Kidney epithelial cell (primary cell): ENCODE data around the gene ADGRL4. TPM values are rescaled to one million over a fixed set of nuclear protein-coding genes. Genes with fewer than 3 reads are reported as not detected.

ENCODE experiments used
- DNase-seq: peaks from one replicate; pipeline ENCODE4 v3.0.0-alpha.2; 2010; ENCODE audit warnings: low read depth
- H3K27me3 ChIP-seq: 2 replicates; pipeline ENCODE4 v1.6.0; 2011; ENCODE audit warnings: low read length; ENCODE audit not compliant: control insufficient read depth, insufficient read depth
- H3K36me3 ChIP-seq: 2 replicates; pipeline ENCODE4 v1.5.1; 2011; ENCODE audit warnings: low read length; ENCODE audit not compliant: control insufficient read depth, insufficient read depth
- H3K4me3 ChIP-seq: 2 replicates; pipeline ENCODE4 v1.5.1; 2011; ENCODE audit warnings: low read depth, mild to moderate bottlenecking, control low read depth, low read length
- total RNA-seq: library from RNA; depleted of rRNA; stranded (reverse); fragments of >200 nt; gene quantifications from 2 replicates; pipeline ENCODE4 v1.2.3, GENCODE V29; 2015
- TF ChIP-seq, protein P1 (sequence below): IDR thresholded peaks from 2 replicates; pipeline ENCODE4 v1.5.1; 2011; ENCODE audit warnings: mild to moderate bottlenecking, moderate library complexity, low read length, control low read depth, inconsistent platforms; ENCODE audit not compliant: insufficient read depth, poor library complexity, severe bottlenecking

ADGRL4 gene
- total RNA-seq, 1 donor from 2014 or later, result 21.8 TPM

DNA sequence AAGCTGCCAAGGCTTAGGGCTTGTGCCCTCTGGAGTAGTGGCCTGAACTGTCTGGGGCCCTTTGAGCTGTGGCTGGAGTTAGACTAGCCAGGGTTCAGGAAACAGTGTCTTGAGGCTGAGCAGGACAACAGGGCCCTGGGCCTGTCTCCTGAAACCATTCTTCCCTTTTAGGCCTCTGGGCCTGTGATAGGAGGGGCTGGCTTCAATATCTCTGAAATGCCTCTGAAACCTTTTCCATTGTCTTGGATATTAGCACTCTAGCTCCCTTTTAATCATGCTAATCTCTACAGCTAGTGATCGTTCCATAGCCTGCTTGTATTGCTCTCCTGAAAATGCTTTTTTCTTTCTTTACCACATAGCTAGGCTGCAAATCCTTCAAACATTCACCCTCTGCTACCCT is 135.3 kb downstream of the ADGRL4 start:
- no peak for DNase-seq
- H3K36me3 ChIP-seq, result no peaks in the 10 kb centered on the region
- TF ChIP-seq, protein P1, sequence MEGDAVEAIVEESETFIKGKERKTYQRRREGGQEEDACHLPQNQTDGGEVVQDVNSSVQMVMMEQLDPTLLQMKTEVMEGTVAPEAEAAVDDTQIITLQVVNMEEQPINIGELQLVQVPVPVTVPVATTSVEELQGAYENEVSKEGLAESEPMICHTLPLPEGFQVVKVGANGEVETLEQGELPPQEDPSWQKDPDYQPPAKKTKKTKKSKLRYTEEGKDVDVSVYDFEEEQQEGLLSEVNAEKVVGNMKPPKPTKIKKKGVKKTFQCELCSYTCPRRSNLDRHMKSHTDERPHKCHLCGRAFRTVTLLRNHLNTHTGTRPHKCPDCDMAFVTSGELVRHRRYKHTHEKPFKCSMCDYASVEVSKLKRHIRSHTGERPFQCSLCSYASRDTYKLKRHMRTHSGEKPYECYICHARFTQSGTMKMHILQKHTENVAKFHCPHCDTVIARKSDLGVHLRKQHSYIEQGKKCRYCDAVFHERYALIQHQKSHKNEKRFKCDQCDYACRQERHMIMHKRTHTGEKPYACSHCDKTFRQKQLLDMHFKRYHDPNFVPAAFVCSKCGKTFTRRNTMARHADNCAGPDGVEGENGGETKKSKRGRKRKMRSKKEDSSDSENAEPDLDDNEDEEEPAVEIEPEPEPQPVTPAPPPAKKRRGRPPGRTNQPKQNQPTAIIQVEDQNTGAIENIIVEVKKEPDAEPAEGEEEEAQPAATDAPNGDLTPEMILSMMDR, result no peak
- no peak overlapping the region for H3K4me3 ChIP-seq
- H3K27me3 ChIP-seq, result no peaks in the 10 kb centered on the region

GRCh38 chr1:78869136-78869535 is 137.4 kb downstream of the ADGRL4 start:
- no peak for DNase-seq
- Histone ChIP-seq H3K36me3 (no peaks in the 10 kb centered on the region), H3K27me3 (no peaks in the 10 kb centered on the region), H3K4me3 (no peak overlapping the region)
- TF ChIP-seq, protein P1, result no peak

GRCh38 chr1:78864175-78864574 is 142.4 kb downstream of the ADGRL4 start:
- H3K4me3 ChIP-seq, result no peak overlapping the region
- H3K27me3 ChIP-seq, result no peaks in the 10 kb centered on the region
- no peaks in the 10 kb centered on the region for H3K36me3 ChIP-seq
- TF ChIP-seq, protein P1, result no peak
- DNase-seq, result no peak

DNA sequence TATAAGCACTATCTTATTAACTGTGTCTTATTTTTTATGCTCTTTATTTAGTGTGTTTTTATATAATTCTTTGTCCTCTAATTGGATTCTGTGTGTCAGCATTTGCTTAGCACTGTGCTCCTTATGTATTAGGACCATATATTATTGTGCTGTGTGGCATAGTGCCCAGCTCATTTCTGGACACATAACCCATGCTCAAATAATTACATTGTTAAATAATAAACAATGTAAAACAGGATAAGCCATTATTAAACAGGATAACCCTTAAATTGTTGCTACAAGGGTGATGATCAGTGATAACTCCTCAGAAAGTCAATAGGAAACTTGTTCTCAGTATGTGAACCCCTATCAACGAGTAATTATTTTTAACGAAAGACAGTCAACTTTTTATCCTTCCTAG is 150.4 kb downstream of the ADGRL4 start:
- Histone ChIP-seq H3K36me3 (no peaks in the 10 kb centered on the region), H3K27me3 (no peaks in the 10 kb centered on the region), H3K4me3 (no peak overlapping the region)
- DNase-seq, result no peak
- TF ChIP-seq, protein P1, result no peak

- no peak overlapping the region for H3K4me3 ChIP-seq
- H3K27me3 ChIP-seq, result no peaks in the 10 kb centered on the region
- H3K36me3 ChIP-seq, result no peaks in the 10 kb centered on the region
- no peak for DNase-seq
- TF ChIP-seq, protein P1, result no peak
Observed at GRCh38 chr1:78855258-78855657, 151.3 kb downstream of the ADGRL4 start.

GRCh38 chr1:78854556-78854955 is 152.0 kb downstream of the ADGRL4 start:
- Histone ChIP-seq H3K36me3 (no peaks in the 10 kb centered on the region), H3K4me3 (no peak overlapping the region), H3K27me3 (no peaks in the 10 kb centered on the region)
- DNase-seq, result no peak
- TF ChIP-seq, protein P1, result no peak
